ENCODE results near the gene WDR44.

The WDR44 gene

DNA sequence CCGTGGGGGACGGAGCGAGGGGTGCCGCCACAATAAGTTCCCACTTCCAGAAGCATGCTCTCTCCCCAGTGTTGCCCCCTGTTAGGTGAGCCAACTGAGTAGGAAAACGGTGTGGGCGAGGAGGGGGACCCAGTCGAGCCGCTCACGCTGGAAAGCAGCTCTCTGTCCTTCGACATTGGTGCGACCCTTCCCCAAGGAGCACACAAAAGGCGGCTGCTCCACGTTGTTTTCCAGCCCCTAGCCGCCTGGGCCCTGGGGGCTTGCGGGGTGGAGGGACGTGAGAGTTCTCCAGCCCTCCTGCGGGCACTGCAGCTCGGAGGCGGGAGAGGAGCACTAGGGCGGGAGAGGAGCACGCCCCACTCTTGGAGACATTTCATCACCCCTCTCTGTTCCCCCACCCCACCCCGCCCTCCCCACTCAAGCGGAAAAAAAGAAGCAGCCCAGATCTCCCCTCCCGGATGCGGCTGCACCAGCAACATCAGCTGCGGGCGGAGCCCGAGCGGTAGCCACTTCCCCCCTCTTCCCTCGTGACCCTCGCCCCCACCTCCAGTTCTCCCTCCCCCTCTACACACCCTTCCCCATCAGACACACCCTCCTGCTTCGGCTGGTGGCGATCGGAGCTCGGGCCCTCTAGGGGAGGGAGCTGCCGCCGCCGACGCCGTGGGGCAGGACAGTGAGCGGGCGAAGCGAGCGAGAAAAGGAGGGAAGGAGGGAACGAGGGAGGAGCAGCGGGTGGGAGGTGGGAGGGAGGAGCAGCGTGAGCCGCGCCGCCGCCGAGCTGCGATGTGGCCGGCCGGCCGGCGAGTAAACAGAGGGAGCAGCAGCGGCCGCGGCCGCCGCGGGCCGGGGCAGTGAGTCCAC, 149.4 kb downstream of the WDR44 start, which contains the start of gene DOCK11:
Gene DOCK11, plus strand, starts transcription at position 755 of the 861 bp plus-strand sequence. CDS start 157 bp downstream, outside the sequence.
- H2BK120ac ChIP-seq (ENCODE audit: insufficient read depth, low read length, poor library complexity): no peak within 1 kb of the TSS
- H3K27me3 ChIP-seq (ENCODE audit: insufficient read depth, low read length): peaks cover 6% of the 10 kb centered on the region
- H3K4ac ChIP-seq (ENCODE audit: low read depth, low read length): no peak within 1 kb of the TSS
- H3K79me2 ChIP-seq (ENCODE audit: control insufficient read depth, insufficient read depth, low read length, poor library complexity): no peaks in the 10 kb centered on the region
- no peaks in the 10 kb centered on the region for H3K79me1 ChIP-seq (ENCODE audit: low read length)
- H3K27ac ChIP-seq (ENCODE audit: low read depth, low read length): no peak within 1 kb of the TSS
- no CpG with 5 or more reads among the region's 64 CpGs for WGBS (ENCODE audit: extremely low coverage, insufficient coverage, insufficient read length)
- H3K9ac ChIP-seq (ENCODE audit: low read length): peak within 1 kb of the TSS; percentile 40
- H2AFZ ChIP-seq (ENCODE audit: insufficient read depth, low read length, poor library complexity): peak within 1 kb of the TSS; percentile 52
- H2BK5ac ChIP-seq (ENCODE audit: low read depth, low read length, poor library complexity): no peak within 1 kb of the TSS
- peak within 1 kb of the TSS; percentile 19 for H4K91ac ChIP-seq (ENCODE audit: low read depth, low read length)
- peak within 1 kb of the TSS; percentile 81 for H3K4me3 ChIP-seq (ENCODE audit: low read depth, low read length)
- peak within 1 kb of the TSS; percentile 47 for H4K12ac ChIP-seq (ENCODE audit: low read depth, low read length)
- H3K23ac ChIP-seq (ENCODE audit: low read length): no peak within 1 kb of the TSS
- no peak within 1 kb of the TSS for H2BK12ac ChIP-seq (ENCODE audit: low read length)
- H3K9me3 ChIP-seq (ENCODE audit: insufficient read depth, low read depth, low read length): no peaks in the 10 kb centered on the region
- peak within 1 kb of the TSS; percentile 56 for H4K8ac ChIP-seq (ENCODE audit: low read depth, low read length)
- no peaks in the 10 kb centered on the region for H3K36me3 ChIP-seq (ENCODE audit: control insufficient read depth in 1 of 2, insufficient read depth in 2 of 2, low read length in 2 of 2)
- H3K4me1 ChIP-seq (ENCODE audit: control insufficient read depth in 1 of 2, insufficient read depth in 2 of 2, low read length in 2 of 2): peaks cover 0 to 6% of the 10 kb centered on the region in 2 experiments
- peak within 1 kb of the TSS; percentile 85 for H3K4me2 ChIP-seq (ENCODE audit: low read length)
- H3K18ac ChIP-seq (ENCODE audit: low read length): peak within 1 kb of the TSS; percentile 40
- DNase-seq: peak; percentile 60 to 67
- no peak within 1 kb of the TSS for H3K14ac ChIP-seq (ENCODE audit: low read length)
- H2AK5ac ChIP-seq (ENCODE audit: low read length): no peak within 1 kb of the TSS

DNA sequence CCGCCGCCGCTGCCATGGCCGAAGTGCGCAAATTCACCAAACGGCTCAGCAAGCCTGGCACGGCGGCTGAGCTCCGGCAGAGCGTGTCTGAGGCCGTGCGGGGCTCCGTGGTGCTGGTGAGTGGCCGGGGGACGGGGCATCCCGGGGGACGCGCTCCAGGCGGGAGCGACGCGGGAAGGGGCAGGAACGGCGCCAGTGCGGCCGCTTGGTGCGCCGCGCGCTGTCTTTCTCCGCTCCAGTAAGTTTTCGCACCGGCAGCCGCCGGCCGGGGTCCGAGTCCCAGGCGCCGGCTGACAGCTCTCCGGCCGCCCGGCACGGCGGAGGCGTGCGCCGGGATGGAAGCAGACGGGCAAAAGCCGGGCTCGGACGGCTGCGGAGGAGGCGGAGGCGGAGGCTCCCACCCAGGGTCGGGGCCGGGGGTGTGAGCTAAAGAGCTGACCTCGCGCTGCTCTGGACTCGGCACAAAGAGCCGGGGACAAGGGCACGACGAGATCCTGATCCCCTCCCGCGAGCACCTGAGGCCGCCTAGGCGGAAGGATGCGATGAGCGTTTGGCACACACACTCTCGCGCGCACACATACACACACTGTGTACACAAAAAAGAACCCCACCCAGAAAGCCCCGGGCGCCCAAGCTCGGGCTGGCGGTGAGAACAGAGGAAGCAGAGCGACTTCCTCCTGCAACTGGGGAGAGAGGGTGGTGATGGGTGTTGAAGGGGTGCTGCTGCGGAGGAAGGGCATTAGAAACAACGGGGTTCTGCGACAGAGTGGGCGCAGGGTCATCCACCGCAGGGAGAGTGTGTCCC, 150.3 kb downstream of the WDR44 start:
- H3K9ac ChIP-seq (ENCODE audit: low read length): peak overlapping the region; percentile 40
- DNase-seq: peak in 1 of 2 donors; percentile 30
- H4K91ac ChIP-seq (ENCODE audit: low read depth, low read length): peak overlapping the region; percentile 19
- no peak overlapping the region for H2AK5ac ChIP-seq (ENCODE audit: low read length)
- H3K23ac ChIP-seq (ENCODE audit: low read length): no peak overlapping the region
- H3K79me1 ChIP-seq (ENCODE audit: low read length): no peaks in the 10 kb centered on the region
- H3K27ac ChIP-seq (ENCODE audit: low read depth, low read length): no peak overlapping the region
- peak overlapping the region; percentile 47 for H4K12ac ChIP-seq (ENCODE audit: low read depth, low read length)
- peak overlapping the region; percentile 85 for H3K4me2 ChIP-seq (ENCODE audit: low read length)
- H3K4ac ChIP-seq (ENCODE audit: low read depth, low read length): no peak overlapping the region
- H4K8ac ChIP-seq (ENCODE audit: low read depth, low read length): peak overlapping the region; percentile 56
- no peak overlapping the region for H2BK12ac ChIP-seq (ENCODE audit: low read length)
- peak overlapping the region; percentile 40 for H3K18ac ChIP-seq (ENCODE audit: low read length)
- H3K4me1 ChIP-seq (ENCODE audit: control insufficient read depth in 1 of 2, insufficient read depth in 2 of 2, low read length in 2 of 2): peaks cover 0 to 6% of the 10 kb centered on the region in 2 experiments
- H3K9me3 ChIP-seq (ENCODE audit: insufficient read depth, low read depth, low read length): no peaks in the 10 kb centered on the region
- no peaks in the 10 kb centered on the region for H3K79me2 ChIP-seq (ENCODE audit: control insufficient read depth, insufficient read depth, low read length, poor library complexity)
- no peak overlapping the region for H2BK120ac ChIP-seq (ENCODE audit: insufficient read depth, low read length, poor library complexity)
- no peaks in the 10 kb centered on the region for H3K36me3 ChIP-seq (ENCODE audit: control insufficient read depth in 1 of 2, insufficient read depth in 2 of 2, low read length in 2 of 2)
- peak overlapping the region; percentile 52 for H2AFZ ChIP-seq (ENCODE audit: insufficient read depth, low read length, poor library complexity)
- no peak overlapping the region for H3K14ac ChIP-seq (ENCODE audit: low read length)
- no CpG with 5 or more reads among the region's 81 CpGs for WGBS (ENCODE audit: extremely low coverage, insufficient coverage, insufficient read length)
- no peak overlapping the region for H2BK5ac ChIP-seq (ENCODE audit: low read depth, low read length, poor library complexity)
- peaks cover 6% of the 10 kb centered on the region for H3K27me3 ChIP-seq (ENCODE audit: insufficient read depth, low read length)
- peak overlapping the region; percentile 81 for H3K4me3 ChIP-seq (ENCODE audit: low read depth, low read length)

DNA sequence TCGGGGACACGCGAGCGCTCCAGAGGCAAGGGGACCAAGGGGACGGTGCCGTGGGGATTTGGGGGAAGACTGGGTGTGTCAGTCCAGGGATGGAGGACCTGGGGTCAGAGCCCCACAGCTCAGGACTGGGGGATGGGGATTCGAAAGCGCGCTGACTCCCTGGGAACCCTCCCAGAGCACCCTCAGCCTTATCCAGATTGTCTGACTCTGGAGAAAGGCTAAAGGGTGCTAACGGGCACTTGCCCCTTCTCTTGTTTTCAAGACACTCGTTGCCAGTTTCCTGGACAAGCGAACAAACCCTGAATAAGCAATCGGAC, 150.8 kb downstream of the WDR44 start:
- Histone ChIP-seq H3K27ac (ENCODE audit: low read depth, low read length) (no peak overlapping the region), H2BK12ac (ENCODE audit: low read length) (no peak overlapping the region), H3K36me3 (ENCODE audit: control insufficient read depth in 1 of 2, insufficient read depth in 2 of 2, low read length in 2 of 2) (no peaks in the 10 kb centered on the region), H4K91ac (ENCODE audit: low read depth, low read length) (no peak overlapping the region), H3K9ac (ENCODE audit: low read length) (no peak overlapping the region), H2BK120ac (ENCODE audit: insufficient read depth, low read length, poor library complexity) (no peak overlapping the region), H4K12ac (ENCODE audit: low read depth, low read length) (peak overlapping the region; percentile 47), H4K8ac (ENCODE audit: low read depth, low read length) (peak overlapping the region; percentile 56), H3K79me2 (ENCODE audit: control insufficient read depth, insufficient read depth, low read length, poor library complexity) (no peaks in the 10 kb centered on the region), H2AK5ac (ENCODE audit: low read length) (no peak overlapping the region), H3K79me1 (ENCODE audit: low read length) (no peaks in the 10 kb centered on the region), H2AFZ (ENCODE audit: insufficient read depth, low read length, poor library complexity) (no peak overlapping the region), H3K4me1 (ENCODE audit: control insufficient read depth in 1 of 2, insufficient read depth in 2 of 2, low read length in 2 of 2) (peaks cover 0 to 6% of the 10 kb centered on the region in 2 experiments), H3K4ac (ENCODE audit: low read depth, low read length) (no peak overlapping the region), H3K23ac (ENCODE audit: low read length) (no peak overlapping the region), H2BK5ac (ENCODE audit: low read depth, low read length, poor library complexity) (no peak overlapping the region), H3K4me2 (ENCODE audit: low read length) (peak overlapping the region; percentile 85), H3K18ac (ENCODE audit: low read length) (peak overlapping the region; percentile 40), H3K14ac (ENCODE audit: low read length) (no peak overlapping the region), H3K4me3 (ENCODE audit: low read depth, low read length) (peak overlapping the region; percentile 81), H3K9me3 (ENCODE audit: insufficient read depth, low read depth, low read length) (no peaks in the 10 kb centered on the region), H3K27me3 (ENCODE audit: insufficient read depth, low read length) (peaks cover 6% of the 10 kb centered on the region)
- WGBS (ENCODE audit: extremely low coverage, insufficient coverage, insufficient read length): no CpG with 5 or more reads among the region's 13 CpGs
- no peak for DNase-seq

DNA sequence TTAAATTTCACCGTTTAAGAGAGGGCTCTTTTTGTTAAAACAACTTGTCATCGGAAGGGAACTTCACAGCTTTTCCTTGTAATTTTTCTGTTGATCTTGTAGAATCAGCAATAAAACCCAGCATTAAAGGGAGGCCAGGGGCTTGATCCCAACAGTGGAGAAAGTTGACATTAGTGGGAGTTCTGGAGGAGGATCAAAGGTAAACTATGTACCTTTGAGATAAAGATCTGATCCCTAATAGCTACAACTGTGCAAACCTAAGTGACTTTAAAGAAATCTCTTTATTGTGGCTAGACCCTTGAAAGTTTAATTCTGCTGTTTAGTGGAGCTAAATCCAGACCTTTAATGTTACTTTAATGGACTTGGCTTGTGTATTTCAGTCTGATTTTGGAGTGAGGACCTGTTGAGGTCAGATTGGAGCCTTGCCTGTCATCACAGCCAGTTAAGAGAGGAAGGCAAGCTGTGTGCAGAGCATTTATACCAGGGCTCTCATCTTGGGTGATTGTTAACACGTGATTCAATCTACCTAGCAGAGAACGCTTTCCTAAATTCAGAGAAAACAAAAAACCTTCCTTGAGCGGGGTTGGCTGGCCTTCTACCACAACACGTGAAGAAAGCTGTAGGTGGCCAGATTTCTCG, 151.4 kb downstream of the WDR44 start:
- H3K4me1 ChIP-seq (ENCODE audit: control insufficient read depth in 1 of 2, insufficient read depth in 2 of 2, low read length in 2 of 2): peaks cover 0 to 6% of the 10 kb centered on the region in 2 experiments
- no peak overlapping the region for H3K14ac ChIP-seq (ENCODE audit: low read length)
- H3K9me3 ChIP-seq (ENCODE audit: insufficient read depth, low read depth, low read length): no peaks in the 10 kb centered on the region
- H4K91ac ChIP-seq (ENCODE audit: low read depth, low read length): no peak overlapping the region
- WGBS (ENCODE audit: extremely low coverage, insufficient coverage, insufficient read length): no CpG with 5 or more reads among the region's 7 CpGs
- H2BK5ac ChIP-seq (ENCODE audit: low read depth, low read length, poor library complexity): no peak overlapping the region
- no peaks in the 10 kb centered on the region for H3K79me2 ChIP-seq (ENCODE audit: control insufficient read depth, insufficient read depth, low read length, poor library complexity)
- H3K4me2 ChIP-seq (ENCODE audit: low read length): no peak overlapping the region
- H4K12ac ChIP-seq (ENCODE audit: low read depth, low read length): no peak overlapping the region
- H3K9ac ChIP-seq (ENCODE audit: low read length): no peak overlapping the region
- no peak overlapping the region for H3K4me3 ChIP-seq (ENCODE audit: low read depth, low read length)
- no peak for DNase-seq
- H2BK12ac ChIP-seq (ENCODE audit: low read length): no peak overlapping the region
- H3K79me1 ChIP-seq (ENCODE audit: low read length): no peaks in the 10 kb centered on the region
- H3K36me3 ChIP-seq (ENCODE audit: control insufficient read depth in 1 of 2, insufficient read depth in 2 of 2, low read length in 2 of 2): no peaks in the 10 kb centered on the region
- H3K18ac ChIP-seq (ENCODE audit: low read length): no peak overlapping the region
- H2AK5ac ChIP-seq (ENCODE audit: low read length): no peak overlapping the region
- H2AFZ ChIP-seq (ENCODE audit: insufficient read depth, low read length, poor library complexity): no peak overlapping the region
- H3K27me3 ChIP-seq (ENCODE audit: insufficient read depth, low read length): peaks cover 6% of the 10 kb centered on the region
- H3K27ac ChIP-seq (ENCODE audit: low read depth, low read length): no peak overlapping the region
- H2BK120ac ChIP-seq (ENCODE audit: insufficient read depth, low read length, poor library complexity): no peak overlapping the region
- H3K23ac ChIP-seq (ENCODE audit: low read length): no peak overlapping the region
- H4K8ac ChIP-seq (ENCODE audit: low read depth, low read length): no peak overlapping the region
- H3K4ac ChIP-seq (ENCODE audit: low read depth, low read length): no peak overlapping the region
